Activated CD4-positive, alpha-beta memory T cell treated with anti-CD3 and anti-CD28 coated beads, Interleukin-2, amount 10 ng/mL, durations not matched to agents 7 days and 5 days (primary cell): ENCODE measurements around the gene GEN1. TPM values are rescaled to one million over a fixed set of nuclear protein-coding genes. Genes with fewer than 3 reads are reported as not detected.

ENCODE experiments used
- CTCF ChIA-PET: fragments of 350-600 bp; sonication (Branson Sonifier 250); formaldehyde crosslinking; loops from one replicate; lab custom pipeline; 2021; ENCODE audit warnings: antibody characterized with exemption, inconsistent platforms; lab: Charles Lee
- POLR2A ChIA-PET: fragments of 350-600 bp; sonication (Branson Sonifier 250); formaldehyde crosslinking; loops from one replicate; lab custom pipeline; 2021; ENCODE audit warnings: antibody characterized with exemption; lab: Charles Lee
- DNase-seq: peaks from one replicate; pipeline ENCODE4 v3.0.0-alpha.2; 2020
- H3K27ac Mint-ChIP-seq: one replicate; pipeline ENCODE4 v1.8.0; 2021; ENCODE audit warnings: mild to moderate bottlenecking, mixed read lengths
- H3K27me3 Mint-ChIP-seq: one replicate; pipeline ENCODE4 v1.8.0; 2021; ENCODE audit warnings: mixed read lengths
- H3K36me3 Mint-ChIP-seq: one replicate; pipeline ENCODE4 v1.8.0; 2021; ENCODE audit warnings: low read depth, mixed read lengths
- H3K4me1 Mint-ChIP-seq: one replicate; pipeline ENCODE4 v1.8.0; 2021; ENCODE audit warnings: mixed read lengths
- H3K4me3 Mint-ChIP-seq: one replicate; pipeline ENCODE4 v1.8.0; 2021; ENCODE audit warnings: mild to moderate bottlenecking, mixed read lengths
- H3K9me3 Mint-ChIP-seq: one replicate; pipeline ENCODE4 v1.8.0; 2021; ENCODE audit warnings: mixed read lengths
- total RNA-seq, 2 experiments: library from RNA; stranded (reverse); gene quantifications; one replicate each; pipeline ENCODE4 v1.2.3, GENCODE V29; 2021

Gene GEN1
- total RNA-seq, 2 experiments from 2014 or later = 32.2 to 38.6 TPM

- DNase-seq = no peak
- no peaks in the 10 kb centered on the region for H3K9me3 Mint-ChIP-seq
- no peak overlapping the region for H3K4me3 Mint-ChIP-seq
- H3K36me3 Mint-ChIP-seq = peaks cover 48% of the 10 kb centered on the region
- CTCF ChIA-PET = interaction anchor here (1.1 to 1.2 kb wide), 2 partner anchors 14 to 18 kb away, joined by 4 to 5 read pairs; no protein-coding TSS in a partner anchor
- H3K27ac Mint-ChIP-seq = no peak overlapping the region
- H3K4me1 Mint-ChIP-seq = no peaks in the 10 kb centered on the region
- H3K27me3 Mint-ChIP-seq = no peaks in the 10 kb centered on the region
- POLR2A ChIA-PET = interaction anchor here (1.5 kb wide), 1 partner anchor 20 kb away, joined by 4 read pairs; the partner anchor contains the start of genes GEN1 and SMC6
These were observed 20.3 kb upstream of the GEN1 start for GRCh38 chr2:17733599-17733998.

DNA sequence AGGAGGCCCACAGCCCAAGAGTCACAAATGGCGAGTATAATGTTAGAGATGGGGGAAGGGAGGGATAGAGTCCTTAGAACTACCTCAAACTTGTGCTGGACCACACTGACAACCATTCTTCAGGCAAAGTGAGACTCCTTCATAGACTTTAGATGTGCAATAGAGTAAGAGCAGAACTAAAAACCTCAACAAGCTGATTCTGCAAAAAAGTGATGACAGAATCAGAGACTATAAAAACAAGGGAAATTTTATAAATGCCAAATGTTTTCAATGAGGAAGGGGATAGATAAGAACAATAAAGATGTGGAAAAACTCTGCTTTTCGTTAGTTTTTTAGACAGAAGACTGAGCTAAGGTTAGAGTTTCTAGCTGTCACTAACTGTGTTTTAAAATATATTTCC, 18.1 kb upstream of the GEN1 start:
- Mint-ChIP-seq H3K27ac (no peak overlapping the region), H3K9me3 (no peaks in the 10 kb centered on the region)
- POLR2A ChIA-PET = no interaction called here

DNA sequence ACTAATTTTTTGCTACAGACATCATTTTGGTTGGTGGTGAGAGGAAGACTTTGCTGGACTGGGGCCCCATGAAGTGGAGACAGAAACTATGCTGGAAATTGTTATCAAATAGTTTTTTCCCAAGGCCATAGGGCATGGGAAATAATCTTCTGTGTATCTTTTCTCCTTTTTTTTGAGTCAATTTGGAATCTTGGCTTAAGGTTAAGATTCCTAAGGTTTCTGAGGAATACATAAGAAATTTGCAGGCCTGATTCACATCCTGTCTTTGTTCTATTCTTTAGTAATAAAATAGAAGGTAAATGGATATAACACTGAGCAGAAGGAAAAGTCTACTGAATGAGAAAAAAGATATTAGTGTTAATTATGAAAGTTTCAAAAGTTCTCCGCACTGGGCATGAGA, 16.9 kb upstream of the GEN1 start:
- ChIA-PET CTCF (interaction anchor here (1.1 kb wide), 1 partner anchor 18 kb away, joined by 4 read pairs; no protein-coding TSS in a partner anchor), POLR2A (interaction anchor here (1.2 kb wide), 1 partner anchor 17 kb away, joined by 3 read pairs; the partner anchor contains the start of gene GEN1)
- H3K9me3 Mint-ChIP-seq = no peaks in the 10 kb centered on the region
- no peak overlapping the region for H3K4me3 Mint-ChIP-seq
- no peak overlapping the region for H3K27ac Mint-ChIP-seq
- H3K27me3 Mint-ChIP-seq = no peaks in the 10 kb centered on the region
- peaks cover 47% of the 10 kb centered on the region for H3K36me3 Mint-ChIP-seq
- H3K4me1 Mint-ChIP-seq = no peaks in the 10 kb centered on the region
- DNase-seq = no peak

More for the DNA sequence above, 18.1 kb upstream of the GEN1 start:
- peaks cover 53% of the 10 kb centered on the region for H3K36me3 Mint-ChIP-seq
- no peaks in the 10 kb centered on the region for H3K4me1 Mint-ChIP-seq
- H3K27me3 Mint-ChIP-seq = no peaks in the 10 kb centered on the region
- no peak overlapping the region for H3K4me3 Mint-ChIP-seq
- CTCF ChIA-PET = interaction anchor here (1.1 kb wide), 1 partner anchor 16 kb away, joined by 4 read pairs; no protein-coding TSS in a partner anchor
- DNase-seq = no peak

GRCh38 chr2:17740203-17740602, 13.7 kb upstream of the GEN1 start:
- no peak overlapping the region for H3K27ac Mint-ChIP-seq
- DNase-seq = no peak
- H3K4me3 Mint-ChIP-seq = no peak overlapping the region
- H3K4me1 Mint-ChIP-seq = no peaks in the 10 kb centered on the region
- no peaks in the 10 kb centered on the region for H3K9me3 Mint-ChIP-seq
- no peaks in the 10 kb centered on the region for H3K27me3 Mint-ChIP-seq
- ChIA-PET POLR2A (no interaction called here), CTCF (interaction anchor here (1.3 kb wide), 1 partner anchor 14 kb away, joined by 3 read pairs; the partner anchor contains the start of genes GEN1 and SMC6)
- H3K36me3 Mint-ChIP-seq = peaks cover 56% of the 10 kb centered on the region

DNA sequence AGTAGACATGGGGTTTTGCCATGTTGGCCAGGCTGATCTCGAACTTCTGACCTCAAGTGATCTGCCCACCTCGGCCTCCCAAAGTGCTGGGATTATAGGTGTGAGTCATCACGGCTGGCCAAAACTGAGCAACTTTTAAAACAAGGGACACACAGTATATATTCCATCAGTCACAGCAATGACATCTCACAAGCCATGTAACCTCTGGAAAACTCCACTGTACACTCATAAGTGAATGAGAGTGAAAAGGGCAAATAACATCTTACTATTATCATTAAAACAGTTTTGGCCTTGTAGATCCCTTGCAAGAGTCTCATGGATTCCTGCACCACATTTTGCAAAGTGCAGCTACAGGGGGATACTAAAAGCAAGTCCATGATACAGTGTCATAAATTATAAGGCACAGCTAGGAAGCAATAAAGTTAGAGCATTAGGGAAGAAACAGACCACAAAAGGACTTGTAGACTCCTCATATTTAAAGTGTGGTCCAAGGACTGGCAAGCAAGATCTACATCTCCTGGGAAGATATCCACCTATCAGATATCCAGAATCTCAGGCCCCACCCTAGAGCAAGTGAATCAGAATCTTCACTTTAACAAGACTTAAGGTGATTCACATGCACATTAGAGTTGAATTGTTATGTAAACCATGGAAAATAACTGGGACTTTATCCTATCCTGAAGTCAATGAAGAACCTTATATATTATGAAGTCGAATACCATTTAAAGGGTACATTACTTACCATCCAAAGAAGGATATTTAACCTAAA, 6.1 kb upstream of the GEN1 start:
- Mint-ChIP-seq H3K36me3 (peaks cover 30% of the 10 kb centered on the region), H3K27me3 (no peaks in the 10 kb centered on the region), H3K4me1 (peaks cover 34% of the 10 kb centered on the region), H3K4me3 (no peak overlapping the region), H3K27ac (no peak overlapping the region), H3K9me3 (no peaks in the 10 kb centered on the region)
- CTCF ChIA-PET = interaction anchor here (1.0 to 1.8 kb wide), 3 partner anchors 28 to 77 kb away, joined by 4 read pairs; no protein-coding TSS in a partner anchor
- no peak for DNase-seq
- POLR2A ChIA-PET = interaction anchor here (1.3 kb wide), 1 partner anchor 9 kb away, joined by 3 read pairs; no protein-coding TSS in a partner anchor

GRCh38 chr2:17748745-17749144, 5.2 kb upstream of the GEN1 start:
- H3K36me3 Mint-ChIP-seq = peaks cover 26% of the 10 kb centered on the region
- peaks cover 36% of the 10 kb centered on the region for H3K4me1 Mint-ChIP-seq
- DNase-seq = no peak
- H3K27ac Mint-ChIP-seq = no peak overlapping the region
- no peak overlapping the region for H3K4me3 Mint-ChIP-seq
- no peaks in the 10 kb centered on the region for H3K27me3 Mint-ChIP-seq
- CTCF ChIA-PET = interaction anchor here (1.0 to 1.8 kb wide), 2 partner anchors 29 to 78 kb away, joined by 4 read pairs; no protein-coding TSS in a partner anchor
- no peaks in the 10 kb centered on the region for H3K9me3 Mint-ChIP-seq
- POLR2A ChIA-PET = interaction anchor here (1.3 kb wide), 1 partner anchor 10 kb away, joined by 3 read pairs; no protein-coding TSS in a partner anchor

DNA sequence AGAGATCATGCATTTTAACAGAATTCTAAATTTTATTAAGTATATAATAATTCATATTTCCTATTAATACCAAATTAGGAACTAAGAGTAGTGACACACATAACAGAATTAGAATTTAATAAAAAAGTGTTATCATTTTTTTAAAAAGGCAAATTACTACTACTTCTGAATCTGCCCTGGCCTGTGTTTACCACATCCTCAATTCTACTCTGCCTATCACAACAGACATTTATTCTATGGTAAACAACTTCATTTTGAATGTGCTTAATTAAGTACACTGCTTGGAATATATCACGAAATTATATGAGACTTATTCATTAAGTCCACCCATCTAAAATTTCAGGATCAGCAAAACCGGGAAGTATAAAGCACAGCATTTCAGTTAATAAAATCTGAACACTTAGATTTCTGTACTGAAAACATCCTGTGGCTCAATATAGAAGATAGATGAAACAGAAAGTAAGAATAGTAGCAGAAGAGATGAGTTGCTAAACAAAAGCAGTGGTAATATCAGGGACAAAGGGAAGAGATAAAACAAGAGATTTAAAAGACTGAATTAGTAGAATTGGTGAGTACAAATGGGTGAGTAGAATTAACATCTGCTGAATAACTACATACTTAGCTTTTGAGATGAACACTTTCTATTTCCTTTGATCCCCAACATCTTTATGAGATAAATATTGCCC, 4.0 kb upstream of the GEN1 start:
- ChIA-PET POLR2A (no interaction called here), CTCF (interaction anchor here (1.3 to 1.4 kb wide), 2 partner anchors 30 to 80 kb away, joined by 3 to 6 read pairs; no protein-coding TSS in a partner anchor)
- Mint-ChIP-seq H3K4me1 (peaks cover 38% of the 10 kb centered on the region), H3K36me3 (peaks cover 20% of the 10 kb centered on the region), H3K9me3 (no peaks in the 10 kb centered on the region), H3K4me3 (peak overlapping the region; percentile 38), H3K27me3 (no peaks in the 10 kb centered on the region), H3K27ac (peak overlapping the region; percentile 79)
- no peak for DNase-seq

GRCh38 chr2:17752246-17752645, 1.7 kb upstream of the GEN1 start:
- Mint-ChIP-seq H3K27ac (peak overlapping the region; percentile 71), H3K9me3 (no peaks in the 10 kb centered on the region), H3K36me3 (peaks cover 10% of the 10 kb centered on the region), H3K4me1 (peaks cover 51% of the 10 kb centered on the region), H3K27me3 (no peaks in the 10 kb centered on the region), H3K4me3 (peak overlapping the region; percentile 81)
- DNase-seq = no peak
- ChIA-PET POLR2A (interaction anchor here (1.9 kb wide), 1 partner anchor 1595 kb away, joined by 4 read pairs; no protein-coding TSS in a partner anchor), CTCF (no interaction called here)

DNA sequence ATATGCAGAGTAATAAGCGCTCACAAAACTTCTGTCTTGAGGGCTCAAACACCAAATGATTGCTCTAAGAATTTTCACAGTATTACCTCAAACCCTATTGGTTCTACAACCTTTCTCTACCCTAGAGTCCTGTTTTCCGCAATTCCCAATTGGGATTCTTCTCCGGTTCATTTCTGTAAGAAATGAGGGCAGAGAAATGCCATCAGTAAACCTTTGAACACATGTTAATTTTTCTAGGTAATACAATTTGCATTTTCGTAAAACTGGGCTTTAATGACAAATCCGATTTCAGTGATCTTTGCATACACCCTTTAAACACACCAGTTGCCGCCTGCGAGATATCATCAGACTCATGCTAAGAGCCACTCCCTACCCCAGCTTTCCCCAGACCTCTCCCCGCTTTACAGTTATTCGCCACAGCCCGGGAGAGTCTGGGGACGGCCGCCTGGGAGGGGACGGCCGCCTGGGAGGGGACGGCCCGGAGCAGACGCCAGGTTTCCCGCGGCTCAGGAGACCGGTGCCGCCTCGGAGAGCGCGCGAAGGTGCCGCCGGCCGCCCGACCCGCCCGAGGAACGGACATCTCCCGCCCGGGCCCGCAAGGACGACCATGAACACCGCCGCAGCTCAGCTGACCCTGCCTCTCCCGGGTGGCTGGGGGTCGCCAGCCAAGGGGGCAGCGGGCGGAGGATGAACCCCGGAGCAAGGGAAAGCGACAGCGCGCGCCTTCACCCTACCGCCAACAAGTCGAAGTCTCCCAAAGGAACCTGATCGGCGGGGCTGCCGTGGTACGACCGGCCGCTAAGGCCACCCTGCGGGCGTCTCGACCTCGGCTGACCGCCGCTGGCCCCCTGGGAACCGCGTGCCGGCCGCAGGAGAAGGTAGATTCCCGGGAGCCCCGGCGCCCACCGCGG, 791 bp upstream of the GEN1 start:
- CTCF ChIA-PET = interaction anchor here (1.0 kb wide), 2 partner anchors 13 to 82 kb away, joined by 3 to 4 read pairs; no protein-coding TSS in a partner anchor
- no peak for DNase-seq
- no peaks in the 10 kb centered on the region for H3K27me3 Mint-ChIP-seq
- POLR2A ChIA-PET = interaction anchor here (0.7 to 2.6 kb wide), 9 partner anchors 10 to 807 kb away, joined by 3 to 10 read pairs (median 4); partner anchors contain the start of gene RDH14
- peaks cover 8% of the 10 kb centered on the region for H3K36me3 Mint-ChIP-seq
- H3K4me1 Mint-ChIP-seq = peaks cover 53% of the 10 kb centered on the region
- peak overlapping the region; percentile 95 for H3K27ac Mint-ChIP-seq
- no peaks in the 10 kb centered on the region for H3K9me3 Mint-ChIP-seq
- peak overlapping the region; percentile 81 for H3K4me3 Mint-ChIP-seq

GRCh38 chr2:17754773-17755425, 961 bp downstream of the GEN1 start:
- peak overlapping the region; percentile 81 for H3K4me3 Mint-ChIP-seq
- no peaks in the 10 kb centered on the region for H3K9me3 Mint-ChIP-seq
- DNase-seq = no peak
- peaks cover 10% of the 10 kb centered on the region for H3K36me3 Mint-ChIP-seq
- peaks cover 57% of the 10 kb centered on the region for H3K4me1 Mint-ChIP-seq
- POLR2A ChIA-PET = interaction anchor here (1.0 to 2.6 kb wide), 4 partner anchors 13 to 36 kb away, joined by 4 to 10 read pairs (median 4); no protein-coding TSS in a partner anchor
- no peaks in the 10 kb centered on the region for H3K27me3 Mint-ChIP-seq
- CTCF ChIA-PET = interaction anchor here (1.1 kb wide), 1 partner anchor 35 kb away, joined by 4 read pairs; no protein-coding TSS in a partner anchor
- H3K27ac Mint-ChIP-seq = peak overlapping the region; percentile 95

DNA sequence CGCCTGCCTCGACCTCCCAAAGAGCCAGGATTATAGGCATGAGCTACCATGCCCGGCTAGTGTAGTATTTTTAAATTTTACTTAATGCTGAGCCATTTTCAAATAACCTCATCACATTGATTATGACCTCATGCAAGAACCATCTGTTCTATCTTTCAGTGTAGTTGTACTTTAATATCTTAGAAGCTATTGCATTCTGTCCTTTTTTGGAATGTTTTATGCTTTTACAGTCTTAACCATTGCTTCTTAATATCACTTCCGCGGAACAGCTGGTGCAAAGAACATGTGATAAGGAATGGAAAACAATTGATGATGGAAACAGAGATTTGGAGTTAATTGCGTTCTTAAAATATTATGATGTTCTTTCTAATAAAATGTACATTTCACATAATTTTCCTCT, 2.7 kb downstream of the GEN1 start:
- POLR2A ChIA-PET = no interaction called here
- H3K27me3 Mint-ChIP-seq = no peaks in the 10 kb centered on the region
- peaks cover 48% of the 10 kb centered on the region for H3K4me1 Mint-ChIP-seq
- no peak for DNase-seq
- no peak overlapping the region for H3K27ac Mint-ChIP-seq
- H3K9me3 Mint-ChIP-seq = no peaks in the 10 kb centered on the region
- CTCF ChIA-PET = interaction anchor here (0.7 to 0.9 kb wide), 2 partner anchors 17 to 85 kb away, joined by 3 read pairs; no protein-coding TSS in a partner anchor
- no peak overlapping the region for H3K4me3 Mint-ChIP-seq
- peaks cover 14% of the 10 kb centered on the region for H3K36me3 Mint-ChIP-seq
